Thyroid gland (tissue), 4 donors: ENCODE results near the gene HIPK2. TPM values are rescaled to one million over a fixed set of nuclear protein-coding genes. Genes with fewer than 3 reads are reported as not detected.

Source experiments
- DNase-seq, 2 donors: peaks; one replicate each; pipeline ENCODE4 v3.0.0-alpha.2; 2019
- H3K27ac ChIP-seq, 3 donors: fragments of 200-600 bp; sonication (generic); 1 replicate in 2 of 3; 2 replicates in 1 of 3; pipeline ENCODE4 v1.5.1; 2016 to 2019; ENCODE audit warnings: mild to moderate bottlenecking in 1 of 3, moderate library complexity in 1 of 3
- H3K27me3 ChIP-seq: fragments of 200-600 bp; sonication (generic); one replicate; pipeline ENCODE4 v1.5.1; 2019
- H3K36me3 ChIP-seq, 2 donors: fragments of 200-600 bp; sonication (generic); one replicate each; pipeline ENCODE4 v1.5.1; 2016 to 2019
- H3K4me1 ChIP-seq, 2 donors: fragments of 200-600 bp; sonication (generic); one replicate each; pipeline ENCODE4 v1.5.1; 2017 to 2019
- H3K4me3 ChIP-seq, 3 donors: fragments of 200-600 bp; sonication (generic); replicated peaks in 1 of 3; 1 replicate in 2 of 3; 2 replicates in 1 of 3; pipeline ENCODE4 v1.5.1; 2016; ENCODE audit warnings: mild to moderate bottlenecking in 1 of 3
- H3K9me3 ChIP-seq: fragments of 200-600 bp; sonication (generic); one replicate; pipeline ENCODE4 v1.5.1; 2017
- CTCF ChIP-seq, 6 experiments: fragments of 200-600 bp in 3 of 6; fragments of 450-650 bp in 3 of 6; sonication (generic) in 3 of 6; IDR thresholded peaks; one replicate each; pipeline ENCODE4 v1.5.1; 2016 to 2019; ENCODE audit warnings: antibody characterized with exemption in 6 of 6, mild to moderate bottlenecking in 2 of 6, inconsistent platforms in 1 of 6, moderate library complexity in 1 of 6
- POLR2A ChIP-seq, 2 donors: fragments of 450-650 bp; IDR thresholded peaks; one replicate each; pipeline ENCODE4 v1.6.1; 2017; ENCODE audit warnings: antibody characterized with exemption in 2 of 2, mild to moderate bottlenecking in 2 of 2, moderate library complexity in 1 of 2
- WGBS, 2 donors: methylation state at CpG; one replicate each; pipeline ENCODE4 v1.1.5; 2017; 5-methylcytosine and 5-hydroxymethylcytosine counted together
- intact Hi-C: fragments of 100-400 bp; cut with DNase I; formaldehyde crosslinking; loops from one replicate; pipeline ENCODE4 v1.15.1; 2023
- total RNA-seq, 4 donors: library from RNA; depleted of rRNA; stranded (reverse); fragments of >200 nt; gene quantifications; one replicate each; pipeline ENCODE4 v1.2.3, GENCODE V29; 2016

The HIPK2 gene
- total RNA-seq, 4 donors from 2014 or later, result 31.3 to 58.5 (median 41.0) TPM

GRCh38 chr7:139691253-139691781 is 86.5 kb downstream of the HIPK2 start:
- Histone ChIP-seq H3K27ac (no peak overlapping the region), H3K9me3 (no peaks in the 10 kb centered on the region), H3K4me1 (peaks cover 7 to 13% of the 10 kb centered on the region in 2 donors), H3K36me3 (no peaks in the 10 kb centered on the region), H3K4me3 (no peak overlapping the region), H3K27me3 (no peaks in the 10 kb centered on the region)
- 71 to 78% methylated on average over 5 of the region's 5 CpGs for whole genome bisulfite sequencing, 2 donors
- intact Hi-C loops, result no loop called here
- TF ChIP-seq POLR2A (IDR thresholded peaks at IDR 0.05) (no peak), CTCF (IDR thresholded peaks at IDR 0.05) (no peak)
- DNase-seq, result peak; percentile 84 to 90

GRCh38 chr7:139687980-139688632 is 89.7 kb downstream of the HIPK2 start:
- Histone ChIP-seq H3K27ac (no peak overlapping the region), H3K36me3 (no peaks in the 10 kb centered on the region), H3K9me3 (no peaks in the 10 kb centered on the region), H3K27me3 (no peaks in the 10 kb centered on the region), H3K4me1 (peaks cover 13 to 28% of the 10 kb centered on the region in 2 donors), H3K4me3 (no peak overlapping the region)
- intact Hi-C loops, result no loop called here
- no peak for DNase-seq
- 88 to 92% methylated on average over 7 of the region's 7 CpGs for WGBS, 2 donors
- TF ChIP-seq CTCF (IDR thresholded peaks at IDR 0.05), result no peak
- no peak for TF ChIP-seq POLR2A (IDR thresholded peaks at IDR 0.05)

- intact Hi-C loops, result no loop called here
- no peak overlapping the region for H3K27ac ChIP-seq
- no peak for DNase-seq
These were observed 90.4 kb downstream of the HIPK2 start for GRCh38 chr7:139687211-139687954.

GRCh38 chr7:139683137-139683921 is 94.5 kb downstream of the HIPK2 start:
- 86 to 92% methylated on average over 13 to 15 of the region's 16 CpGs for WGBS, 2 donors
- peak overlapping the region in 2 of 3 donors; percentile 49 to 59 for H3K27ac ChIP-seq
- H3K4me3 ChIP-seq, result no peak overlapping the region
- intact Hi-C loops, result no loop called here
- DNase-seq, result no peak
- no peaks in the 10 kb centered on the region for H3K9me3 ChIP-seq
- no peaks in the 10 kb centered on the region for H3K27me3 ChIP-seq
- peaks cover 49 to 63% of the 10 kb centered on the region in 2 donors for H3K4me1 ChIP-seq
- H3K36me3 ChIP-seq, result no peaks in the 10 kb centered on the region
- TF ChIP-seq CTCF (IDR thresholded peaks at IDR 0.05) (no peak), POLR2A (IDR thresholded peaks at IDR 0.05) (no peak)

More at GRCh38 chr7:139687211-139687954, 90.4 kb downstream of the HIPK2 start:
- no peaks in the 10 kb centered on the region for H3K36me3 ChIP-seq
- H3K9me3 ChIP-seq, result no peaks in the 10 kb centered on the region
- no peaks in the 10 kb centered on the region for H3K27me3 ChIP-seq
- H3K4me3 ChIP-seq, result no peak overlapping the region
- H3K4me1 ChIP-seq, result peaks cover 20 to 35% of the 10 kb centered on the region in 2 donors
- TF ChIP-seq CTCF (IDR thresholded peaks at IDR 0.05) (no peak), POLR2A (IDR thresholded peaks at IDR 0.05) (no peak)
